Tracheal epithelial cell (primary cell): Measurements from ENCODE around the gene NR1H2. TPM values are rescaled to one million over a fixed set of nuclear protein-coding genes. Genes with fewer than 3 reads are reported as not detected.

Source experiments
- total RNA-seq: library from RNA; depleted of rRNA; stranded (reverse); fragments of >200 nt; gene quantifications from 2 replicates; pipeline ENCODE4 v1.2.1, GENCODE V29; 2014

The NR1H2 gene
- total RNA-seq: 68.0 and 84.3 TPM in 2 replicates

DNA sequence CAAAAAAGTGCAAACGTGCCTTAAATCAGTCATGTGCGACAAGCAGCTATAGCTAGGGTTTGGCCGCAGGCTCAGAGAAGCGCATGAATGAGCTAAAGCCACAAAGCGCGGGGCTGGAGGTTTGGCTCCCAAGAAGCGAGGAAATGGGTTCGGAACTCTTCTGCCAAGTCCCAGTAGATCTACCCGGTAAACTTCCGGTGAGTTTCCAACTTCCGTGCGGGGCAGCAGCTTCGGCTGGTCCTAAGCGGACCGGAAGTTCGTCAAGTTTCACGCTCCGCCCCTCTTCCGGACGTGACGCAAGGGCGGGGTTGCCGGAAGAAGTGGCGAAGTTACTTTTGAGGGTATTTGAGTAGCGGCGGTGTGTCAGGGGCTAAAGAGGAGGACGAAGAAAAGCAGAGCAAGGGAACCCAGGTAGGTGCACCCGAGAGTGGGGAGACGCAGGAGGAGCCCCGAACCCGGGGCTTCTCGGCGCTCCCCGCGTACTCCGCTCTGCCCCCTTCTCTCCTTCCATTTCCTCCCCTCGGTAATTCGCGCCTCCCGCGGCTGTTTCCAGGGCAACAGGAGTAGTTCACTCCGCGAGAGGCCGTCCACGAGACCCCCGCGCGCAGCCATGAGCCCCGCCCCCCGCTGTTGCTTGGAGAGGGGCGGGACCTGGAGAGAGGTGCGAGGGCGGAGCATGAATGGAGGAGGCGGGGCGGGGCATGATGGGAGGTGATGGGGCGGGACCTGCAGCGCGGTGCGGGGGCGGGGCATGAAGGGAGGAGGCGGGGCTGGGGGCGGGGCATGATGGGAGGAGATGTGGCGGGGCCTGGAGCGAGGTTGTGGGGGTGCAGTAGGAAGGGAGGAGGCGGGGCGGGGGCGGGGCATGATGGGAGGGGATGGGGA, at the start of gene NR1H2:
NR1H2 (plus strand) TSS at position 292 of the 885 bp plus-strand sequence. CDS start 1,149 bp downstream, outside the sequence.

DNA sequence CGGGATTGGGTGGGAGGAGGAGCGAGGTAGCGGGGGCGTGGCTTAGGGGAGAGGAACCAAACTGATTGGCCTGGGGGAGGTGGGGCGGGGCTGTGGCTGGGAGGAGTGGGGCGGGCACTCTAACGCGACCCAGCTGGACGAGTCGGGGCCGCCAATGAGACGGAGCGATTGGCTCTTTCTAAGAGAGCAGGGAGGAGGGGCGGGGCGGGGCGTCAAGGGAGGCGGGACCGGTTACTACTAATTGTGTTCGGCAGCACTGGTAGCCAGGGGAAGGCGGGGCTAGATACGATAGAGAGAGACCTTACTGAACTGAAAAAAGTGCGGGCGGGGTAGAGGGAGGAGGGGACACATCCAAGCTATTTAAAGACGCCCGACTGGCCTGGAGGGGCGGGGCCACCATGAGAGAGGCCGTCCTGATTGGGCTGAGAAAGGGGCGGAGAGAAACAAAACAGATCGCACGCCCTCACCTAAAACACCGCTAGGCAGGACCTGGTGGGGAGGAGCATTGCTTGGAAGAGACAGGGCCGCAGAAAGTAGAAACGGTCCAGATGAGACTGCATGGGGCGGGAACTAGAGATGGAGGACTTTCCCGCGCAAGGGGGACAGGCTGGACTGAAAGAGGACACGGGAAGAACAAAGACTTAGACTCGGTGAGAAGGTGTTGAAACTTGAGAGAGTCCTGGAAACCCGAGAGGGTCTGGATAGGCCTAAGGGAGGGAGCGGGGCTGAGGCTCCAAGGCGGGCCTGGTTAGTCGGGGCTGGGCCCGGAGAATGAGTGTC, 46.9 kb upstream of the NR1H2 start, which contains the start of gene KCNC3:
KCNC3 (minus strand) TSS at position 232 of the 780 bp plus-strand sequence. CDS start 295 bp downstream, outside the sequence.

DNA sequence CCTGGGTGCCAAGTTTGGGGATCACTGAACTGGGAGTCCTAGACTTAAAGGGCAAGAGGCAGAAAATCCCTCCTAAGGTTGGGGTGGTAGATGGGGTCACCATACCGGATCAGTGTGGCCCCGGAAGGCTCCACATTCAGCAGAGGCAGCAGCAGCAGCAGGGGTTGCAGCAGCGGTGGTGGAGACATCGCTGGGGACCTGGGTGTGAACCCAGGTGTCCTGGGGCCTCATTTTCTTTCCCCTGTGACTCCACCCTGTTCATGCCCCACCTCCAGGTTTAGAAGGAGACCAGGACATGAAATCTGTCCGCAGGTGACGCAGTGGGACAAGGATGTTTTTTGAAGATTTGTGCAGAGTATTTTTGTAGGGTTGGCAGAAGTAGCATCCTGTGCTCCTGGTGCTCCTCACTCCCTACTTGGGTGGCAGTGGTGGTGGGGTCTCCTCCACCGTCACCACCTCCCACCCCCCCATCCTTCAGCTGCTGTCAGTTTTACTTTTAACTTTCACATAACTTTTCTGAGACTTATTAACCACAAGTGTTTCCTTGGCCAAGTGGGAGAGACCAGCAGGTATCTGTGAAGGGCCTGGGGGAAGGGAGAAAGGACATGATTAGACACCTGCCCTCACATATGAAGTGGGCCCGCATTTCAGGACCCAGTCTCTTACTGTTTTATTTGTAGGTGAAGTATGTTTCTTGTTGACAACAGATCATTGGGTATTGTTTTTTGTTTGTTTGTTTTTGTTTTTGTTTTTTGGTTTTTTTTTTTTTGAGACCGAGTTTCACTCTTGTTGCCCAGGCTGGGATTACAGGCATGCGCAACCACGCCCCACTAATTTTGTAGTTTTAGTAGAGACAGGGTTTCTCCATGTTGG, 10.6 kb upstream of the NR1H2 start, which contains the start of gene NAPSA:
NAPSA (minus strand) TSS at position 206 of the 873 bp plus-strand sequence; CDS start at position 188, 18 bp downstream.

DNA sequence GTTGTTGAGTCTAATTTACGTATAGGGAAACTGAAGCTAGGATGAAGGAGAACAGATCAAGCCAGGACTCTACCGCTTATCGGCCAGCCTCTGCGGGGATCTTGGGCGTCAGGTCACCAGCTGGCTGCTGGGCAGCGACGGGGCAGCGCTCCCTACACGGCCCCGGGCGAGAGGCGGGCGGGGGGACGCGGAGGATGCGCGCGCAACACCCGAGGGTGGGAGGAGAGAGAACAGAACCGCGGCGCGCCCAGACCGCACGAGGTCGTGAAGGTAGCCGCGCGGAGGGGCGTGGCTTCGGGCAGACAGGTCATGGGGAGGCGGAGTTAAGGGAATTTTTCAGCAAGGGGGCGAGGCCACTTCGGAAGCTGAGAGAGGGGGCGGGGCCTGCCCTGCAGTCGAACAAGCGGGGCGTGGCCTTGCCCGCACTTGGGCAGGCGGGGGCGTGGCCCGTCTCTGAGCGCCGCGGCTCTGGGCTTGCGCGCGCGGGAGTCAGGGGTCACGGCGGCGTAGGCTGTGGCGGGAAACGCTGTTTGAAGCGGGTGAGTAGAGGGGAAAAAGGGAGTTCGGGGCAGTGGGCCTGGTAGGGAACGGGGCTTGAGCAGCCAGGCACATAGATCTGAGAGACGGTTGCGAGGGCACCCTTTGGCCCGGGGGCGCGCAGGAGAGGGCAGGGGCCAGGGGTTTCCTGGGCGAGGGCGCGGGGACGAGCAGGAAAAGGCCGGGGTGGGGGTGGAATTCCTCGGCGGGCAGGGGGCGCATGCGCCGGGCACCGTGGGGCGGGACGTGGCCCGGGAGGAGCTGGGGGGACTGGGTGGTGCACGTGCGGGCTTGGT, 7.8 kb downstream of the NR1H2 start, which contains the start of gene POLD1:
POLD1 (plus strand) TSS at position 496 of the 833 bp plus-strand sequence. CDS start 14,505 bp downstream, outside the sequence.

DNA sequence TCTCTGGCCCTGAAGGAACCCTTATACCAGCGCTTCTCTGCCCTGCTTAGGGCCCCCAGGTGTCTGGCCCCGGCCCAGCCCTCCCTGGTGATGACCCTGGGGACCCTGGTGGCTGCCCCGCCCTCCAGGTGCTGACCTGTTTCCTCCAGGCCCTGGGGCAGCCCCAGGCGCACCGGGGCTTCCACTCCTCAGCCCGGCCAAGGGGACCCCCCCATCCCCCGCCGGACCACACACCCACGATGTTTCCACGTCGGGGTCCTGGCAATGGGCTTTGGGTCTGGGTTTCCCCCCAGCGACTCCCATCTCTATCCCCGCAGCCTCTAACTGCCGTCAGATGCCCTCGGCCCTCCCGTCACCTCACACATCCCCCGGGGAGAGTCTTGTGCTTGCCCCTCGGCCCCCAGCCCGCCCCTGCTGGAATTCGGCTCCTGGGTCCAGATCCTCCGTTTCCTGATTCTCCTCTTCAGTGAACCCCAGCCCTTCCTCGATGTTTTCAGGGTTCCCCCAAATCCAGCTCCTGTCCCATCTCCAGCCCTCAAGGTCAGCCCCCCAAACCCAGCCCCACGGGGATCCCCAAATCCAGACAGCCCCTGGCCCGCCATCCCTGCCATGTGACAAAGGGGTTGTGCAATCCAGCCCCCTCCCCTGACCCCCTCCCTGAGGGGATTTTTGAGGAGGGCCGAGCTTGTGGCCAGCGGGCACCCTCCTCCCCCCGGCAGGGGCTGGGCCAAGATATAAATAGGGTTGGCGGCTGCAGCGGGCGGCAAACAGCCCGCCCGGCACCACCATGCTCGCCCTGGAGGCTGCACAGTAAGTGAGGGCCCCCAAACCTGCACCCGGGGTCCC, 42.1 kb downstream of the NR1H2 start, which contains the start of gene SPIB:
SPIB (plus strand) TSS at position 763 of the 846 bp plus-strand sequence; CDS start at position 788, 25 bp downstream.

DNA sequence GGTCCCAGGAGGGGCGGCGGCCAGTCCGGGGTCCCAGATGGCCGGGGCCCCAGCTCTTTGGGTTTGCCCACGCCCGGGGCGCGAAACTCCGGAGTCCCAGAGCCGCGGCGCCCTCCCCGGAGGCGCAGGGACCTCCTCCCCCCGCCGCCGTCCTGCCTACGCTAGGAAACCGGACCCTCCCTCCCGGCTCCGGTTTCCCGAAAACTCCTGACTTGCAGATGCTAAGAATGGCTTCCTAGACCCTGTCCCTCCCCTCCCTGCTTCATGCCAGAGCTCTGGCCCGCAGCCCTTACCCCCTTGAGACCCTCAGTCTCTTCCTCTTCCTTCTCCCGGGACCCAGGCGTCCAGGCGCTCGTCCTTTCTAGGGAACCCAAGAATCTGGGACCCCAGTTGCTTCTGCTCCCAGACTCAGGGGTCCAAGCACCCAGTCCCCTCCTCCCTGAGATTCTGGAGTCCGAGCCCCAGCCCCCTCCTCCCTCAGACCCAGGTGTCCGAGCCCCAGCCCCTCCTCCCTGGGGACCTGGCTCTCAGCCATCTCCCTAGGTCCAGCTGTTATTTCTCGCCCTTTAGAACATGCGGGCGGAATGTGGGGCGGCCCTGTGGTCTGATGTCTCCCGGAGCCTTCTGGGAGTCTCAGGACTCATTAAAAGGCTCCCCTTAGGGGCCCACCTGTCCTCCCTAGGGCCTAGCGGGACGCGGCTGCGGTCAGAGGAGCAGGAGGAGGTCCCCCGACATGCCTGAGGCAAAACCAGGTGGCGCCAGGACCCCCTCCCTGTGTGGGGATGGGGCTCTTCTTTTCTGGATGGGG, 56.2 kb downstream of the NR1H2 start, which contains the start of gene MYBPC2:
MYBPC2 (plus strand) TSS at position 672 of the 808 bp plus-strand sequence; CDS start at position 734, 62 bp downstream.

Other genes with a start within 250 kb of the NR1H2 start
- not detected in 2 replicates for gene IZUMO2, start 213.2 kb upstream of the NR1H2 start, total RNA-seq
- 5.1 and 10.1 TPM in 2 replicates for gene MYH14, start 172.8 kb upstream of the NR1H2 start, total RNA-seq
- under 0.01 TPM in 2 replicates for gene KCNC3, start 47.1 kb upstream of the NR1H2 start, total RNA-seq
- 0.21 and 0.72 TPM in 2 replicates for gene NAPSA, start 10.8 kb upstream of the NR1H2 start, total RNA-seq
- gene POLD1, start 7.9 kb downstream of the NR1H2 start, total RNA-seq: 30.9 and 52.3 TPM in 2 replicates
- gene SPIB, start 42.5 kb downstream of the NR1H2 start, total RNA-seq: not detected in 2 replicates
- not detected in 2 replicates for gene MYBPC2, start 56.4 kb downstream of the NR1H2 start, total RNA-seq
- gene EMC10, start 100.0 kb downstream of the NR1H2 start, total RNA-seq: 29.4 and 47.2 TPM in 2 replicates
- 0.21 TPM in 1 of 2 replicates, not detected in the other for gene GARIN5A, start 100.4 kb downstream of the NR1H2 start, total RNA-seq
- 11.1 and 22.7 TPM in 2 replicates for gene JOSD2, start 134.7 kb downstream of the NR1H2 start, total RNA-seq
- gene ASPDH, start 137.5 kb downstream of the NR1H2 start, total RNA-seq: not detected in 2 replicates
- gene LRRC4B, start 192.0 kb downstream of the NR1H2 start, total RNA-seq: not detected in 2 replicates